HUES6 (cell line): Measurements from ENCODE around the gene MCUB.

Experiments
- H3K27ac ChIP-seq: 2 replicates; pipeline ENCODE4 v1.7.0; 2013; ENCODE audit warnings: low read depth, mild to moderate bottlenecking, low read length, inconsistent platforms
- H3K27me3 ChIP-seq: 2 replicates; pipeline ENCODE4 v1.6.1; 2013; ENCODE audit warnings: low read length; ENCODE audit not compliant: control insufficient read depth, insufficient read depth
- H3K36me3 ChIP-seq: 2 replicates; pipeline ENCODE4 v1.6.1; 2013; ENCODE audit warnings: low read length; ENCODE audit not compliant: control insufficient read depth, insufficient read depth
- H3K4me1 ChIP-seq: 2 replicates; pipeline ENCODE4 v1.6.1; 2013; ENCODE audit warnings: low read length; ENCODE audit not compliant: control insufficient read depth, insufficient read depth
- H3K4me3 ChIP-seq: 2 replicates; pipeline ENCODE4 v1.5.1; 2013; ENCODE audit warnings: low read depth, low read length
- H3K9ac ChIP-seq: one replicate; pipeline ENCODE4 v1.6.1; 2013; ENCODE audit warnings: mild to moderate bottlenecking, low read length
- H3K9me3 ChIP-seq: 2 replicates; pipeline ENCODE4 v1.6.1; 2013; ENCODE audit warnings: low read depth, low read length; ENCODE audit not compliant: control insufficient read depth, insufficient read depth

The MCUB gene

GRCh38 chr4:109657854-109658418 lies 97.9 kb downstream of the MCUB start:
- no peaks in the 10 kb centered on the region for H3K9me3 ChIP-seq
- H3K9ac ChIP-seq = no peak overlapping the region
- no peaks in the 10 kb centered on the region for H3K36me3 ChIP-seq
- no peak overlapping the region for H3K4me3 ChIP-seq
- H3K4me1 ChIP-seq = peaks cover 8% of the 10 kb centered on the region; the same call in 1 of the 2 replicates
- H3K27ac ChIP-seq = no peak overlapping the region
- H3K27me3 ChIP-seq = no peaks in the 10 kb centered on the region

GRCh38 chr4:109658871-109659410 lies 98.9 kb downstream of the MCUB start:
- Histone ChIP-seq H3K4me3 (no peak overlapping the region), H3K27ac (no peak overlapping the region), H3K4me1 (peaks cover 10% of the 10 kb centered on the region; the same call in 1 of the 2 replicates), H3K9ac (no peak overlapping the region), H3K36me3 (no peaks in the 10 kb centered on the region), H3K27me3 (no peaks in the 10 kb centered on the region), H3K9me3 (no peaks in the 10 kb centered on the region)

- no peak overlapping the region for H3K27ac ChIP-seq
- H3K9me3 ChIP-seq = no peaks in the 10 kb centered on the region
- H3K9ac ChIP-seq = no peak overlapping the region
- H3K4me1 ChIP-seq = peaks cover 10% of the 10 kb centered on the region; the same call in 1 of the 2 replicates
- H3K36me3 ChIP-seq = no peaks in the 10 kb centered on the region
- no peaks in the 10 kb centered on the region for H3K27me3 ChIP-seq
- H3K4me3 ChIP-seq = no peak overlapping the region
Observed at GRCh38 chr4:109662116-109662515, 102.1 kb downstream of the MCUB start.

DNA sequence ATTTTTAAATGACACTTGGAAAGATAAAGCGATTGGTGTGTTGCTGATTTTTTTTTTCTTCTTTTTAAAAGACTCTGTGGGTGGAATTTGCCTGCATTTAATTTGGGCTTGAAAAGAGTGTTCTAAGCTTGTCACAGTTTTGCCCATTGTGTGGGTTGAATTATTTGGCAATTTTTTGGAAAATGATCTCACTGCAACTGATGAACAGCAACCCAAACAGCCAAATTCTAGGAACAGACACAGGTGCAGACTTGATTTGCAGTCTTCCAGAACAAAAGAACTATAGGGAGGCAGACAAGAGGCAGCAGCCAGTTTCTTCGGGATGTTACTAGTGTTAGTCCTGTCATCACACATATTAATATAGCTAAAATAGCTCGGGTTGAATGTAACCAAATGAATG lies 102.7 kb downstream of the MCUB start:
- no peaks in the 10 kb centered on the region for H3K36me3 ChIP-seq
- H3K4me1 ChIP-seq = peaks cover 10% of the 10 kb centered on the region; the same call in 1 of the 2 replicates
- no peak overlapping the region for H3K27ac ChIP-seq
- H3K4me3 ChIP-seq = no peak overlapping the region
- H3K9me3 ChIP-seq = no peaks in the 10 kb centered on the region
- H3K9ac ChIP-seq = no peak overlapping the region
- no peaks in the 10 kb centered on the region for H3K27me3 ChIP-seq

DNA sequence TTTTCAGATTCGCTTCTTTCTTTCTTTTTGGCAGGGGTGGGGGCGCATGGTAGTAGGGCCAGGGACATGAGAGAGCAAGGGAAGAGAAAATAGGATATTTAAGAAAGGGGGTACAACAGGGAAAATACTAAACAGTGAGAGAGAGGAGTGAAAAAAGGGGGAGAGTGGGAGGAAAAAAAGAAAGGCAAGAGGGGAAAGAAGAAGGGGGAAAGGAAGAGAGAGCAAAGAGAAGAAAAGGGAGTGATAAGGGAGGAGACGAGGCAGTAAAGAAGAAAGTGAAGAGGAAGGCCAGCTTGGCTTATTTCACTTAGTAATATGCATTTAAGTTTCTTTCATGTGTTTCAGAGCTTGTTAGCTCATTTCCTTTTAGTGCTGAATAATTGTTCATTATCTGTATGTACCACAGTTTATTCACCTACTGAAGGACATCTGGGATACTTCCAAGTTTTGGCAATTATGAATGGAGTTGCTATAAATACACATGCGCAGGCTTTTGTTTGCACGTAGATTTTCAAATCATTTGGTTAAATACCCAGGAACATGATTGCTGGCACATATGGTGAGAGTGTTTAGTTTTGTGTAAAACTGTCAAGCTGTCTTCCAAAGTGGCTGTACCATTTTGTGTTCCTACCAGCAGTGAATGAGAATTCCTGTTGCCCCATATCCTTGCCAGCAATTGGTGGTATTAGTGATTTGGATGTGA lies 105.9 kb downstream of the MCUB start:
- no peaks in the 10 kb centered on the region for H3K9me3 ChIP-seq
- H3K9ac ChIP-seq = no peak overlapping the region
- H3K36me3 ChIP-seq = no peaks in the 10 kb centered on the region
- no peak overlapping the region for H3K4me3 ChIP-seq
- no peaks in the 10 kb centered on the region for H3K27me3 ChIP-seq
- no peak overlapping the region for H3K27ac ChIP-seq
- peaks cover 10% of the 10 kb centered on the region; the same call in 1 of the 2 replicates for H3K4me1 ChIP-seq

DNA sequence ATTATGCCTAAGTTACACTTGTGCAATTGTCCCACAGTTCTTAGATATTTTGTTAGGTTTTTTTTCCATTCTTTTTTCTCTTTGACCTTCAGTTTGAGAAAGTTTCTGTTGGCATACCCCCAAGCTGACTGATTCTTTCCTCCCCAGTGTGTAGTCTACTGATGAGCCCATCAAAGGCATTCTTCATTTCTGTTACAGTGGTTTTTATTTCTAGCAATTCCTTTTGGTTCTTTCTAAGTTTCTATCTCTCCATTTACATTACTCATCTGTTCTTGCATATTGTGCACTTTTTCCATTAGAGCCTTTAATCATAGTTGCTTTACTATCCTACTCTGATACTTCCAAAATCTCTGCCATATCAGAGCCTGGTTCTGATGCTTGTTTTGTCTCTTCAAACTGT lies 111.3 kb downstream of the MCUB start:
- Histone ChIP-seq H3K9me3 (peaks cover 8% of the 10 kb centered on the region; the same call in 1 of the 2 replicates), H3K4me3 (no peak overlapping the region), H3K27me3 (no peaks in the 10 kb centered on the region), H3K4me1 (no peaks in the 10 kb centered on the region), H3K9ac (no peak overlapping the region), H3K27ac (no peak overlapping the region), H3K36me3 (no peaks in the 10 kb centered on the region)

- Histone ChIP-seq H3K9ac (no peak overlapping the region), H3K4me3 (no peak overlapping the region), H3K27me3 (no peaks in the 10 kb centered on the region), H3K27ac (no peak overlapping the region), H3K9me3 (peaks cover 18% of the 10 kb centered on the region), H3K4me1 (no peaks in the 10 kb centered on the region), H3K36me3 (no peaks in the 10 kb centered on the region)
Observed at GRCh38 chr4:109672169-109672930, 112.3 kb downstream of the MCUB start.

DNA sequence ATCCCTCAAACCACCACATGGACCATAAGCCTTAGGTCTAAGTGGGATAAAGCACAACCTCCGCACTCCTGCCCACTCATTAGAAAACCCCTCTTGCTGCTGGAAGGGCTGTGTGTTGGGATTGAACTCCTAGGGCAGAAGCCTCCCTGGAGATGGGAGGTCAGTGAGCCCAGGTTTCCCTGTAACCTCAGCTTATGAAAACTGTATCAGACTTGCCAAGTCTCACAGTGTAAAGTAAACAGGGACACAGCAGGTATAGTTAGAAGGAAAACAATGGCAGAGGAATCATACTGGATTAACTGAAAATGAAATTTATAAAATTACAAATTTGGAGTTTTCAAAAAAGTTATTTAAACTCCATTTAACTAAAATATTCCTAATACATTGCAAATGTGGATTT lies 113.3 kb downstream of the MCUB start:
- Histone ChIP-seq H3K9ac (no peak overlapping the region), H3K36me3 (no peaks in the 10 kb centered on the region), H3K4me3 (no peak overlapping the region), H3K27me3 (no peaks in the 10 kb centered on the region), H3K4me1 (no peaks in the 10 kb centered on the region), H3K27ac (no peak overlapping the region), H3K9me3 (peaks cover 20% of the 10 kb centered on the region)

- H3K36me3 ChIP-seq = no peaks in the 10 kb centered on the region
- no peaks in the 10 kb centered on the region for H3K4me1 ChIP-seq
- peaks cover 35% of the 10 kb centered on the region for H3K9me3 ChIP-seq
- H3K27ac ChIP-seq = no peak overlapping the region
- H3K4me3 ChIP-seq = no peak overlapping the region
- H3K27me3 ChIP-seq = no peaks in the 10 kb centered on the region
- no peak overlapping the region for H3K9ac ChIP-seq
Observed at GRCh38 chr4:109675181-109675580, 115.1 kb downstream of the MCUB start.

- H3K27me3 ChIP-seq = no peaks in the 10 kb centered on the region
- H3K27ac ChIP-seq = no peak overlapping the region
- no peaks in the 10 kb centered on the region for H3K4me1 ChIP-seq
- peaks cover 40% of the 10 kb centered on the region for H3K9me3 ChIP-seq
- no peak overlapping the region for H3K9ac ChIP-seq
- H3K36me3 ChIP-seq = no peaks in the 10 kb centered on the region
- H3K4me3 ChIP-seq = no peak overlapping the region
Observed at GRCh38 chr4:109675843-109676242, 115.8 kb downstream of the MCUB start.

DNA sequence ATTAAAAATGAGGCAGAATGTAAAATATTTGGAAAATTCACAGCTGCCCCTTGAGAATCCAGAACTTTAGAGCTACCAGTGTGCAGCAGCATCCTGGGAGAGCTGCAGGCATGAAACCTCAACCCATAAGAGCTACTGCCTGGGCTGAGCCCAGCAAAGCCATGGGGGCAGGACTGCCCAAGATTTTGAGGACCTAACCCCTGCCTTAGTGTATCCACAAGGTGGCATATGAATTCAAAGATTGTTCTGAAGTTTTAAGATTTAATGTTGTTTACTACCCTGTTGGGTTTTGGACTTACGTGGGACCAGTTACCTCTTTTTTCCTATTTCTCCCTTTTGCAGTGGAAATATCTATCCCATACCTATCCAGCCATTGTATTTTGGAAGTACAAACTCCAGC lies 116.8 kb downstream of the MCUB start:
- H3K27ac ChIP-seq = no peak overlapping the region
- no peaks in the 10 kb centered on the region; the same call in 1 of the 2 replicates for H3K4me1 ChIP-seq
- no peak overlapping the region for H3K4me3 ChIP-seq
- no peaks in the 10 kb centered on the region for H3K36me3 ChIP-seq
- H3K9me3 ChIP-seq = peaks cover 46% of the 10 kb centered on the region
- H3K27me3 ChIP-seq = no peaks in the 10 kb centered on the region
- no peak overlapping the region for H3K9ac ChIP-seq
